PFSK-1 (cell line): ENCODE measurements around the gene SMLR1.

Experiments used
- POLR2AphosphoS5 ChIP-seq: IDR thresholded peaks from 2 replicates; pipeline ENCODE4 v1.6.1; 2012; ENCODE audit warnings: low read depth, mild to moderate bottlenecking, control low read depth, low read length, moderate library complexity
- SIN3A ChIP-seq: IDR thresholded peaks from 2 replicates; pipeline ENCODE4 v1.6.1; 2012; ENCODE audit warnings: mild to moderate bottlenecking, low read length, moderate library complexity, borderline replicate concordance; ENCODE audit not compliant: insufficient read depth
- TAF1 ChIP-seq: IDR thresholded peaks from 2 replicates; pipeline ENCODE4 v1.6.1; 2012; ENCODE audit warnings: low read length, control low read depth, borderline replicate concordance; ENCODE audit not compliant: insufficient read depth

DNA sequence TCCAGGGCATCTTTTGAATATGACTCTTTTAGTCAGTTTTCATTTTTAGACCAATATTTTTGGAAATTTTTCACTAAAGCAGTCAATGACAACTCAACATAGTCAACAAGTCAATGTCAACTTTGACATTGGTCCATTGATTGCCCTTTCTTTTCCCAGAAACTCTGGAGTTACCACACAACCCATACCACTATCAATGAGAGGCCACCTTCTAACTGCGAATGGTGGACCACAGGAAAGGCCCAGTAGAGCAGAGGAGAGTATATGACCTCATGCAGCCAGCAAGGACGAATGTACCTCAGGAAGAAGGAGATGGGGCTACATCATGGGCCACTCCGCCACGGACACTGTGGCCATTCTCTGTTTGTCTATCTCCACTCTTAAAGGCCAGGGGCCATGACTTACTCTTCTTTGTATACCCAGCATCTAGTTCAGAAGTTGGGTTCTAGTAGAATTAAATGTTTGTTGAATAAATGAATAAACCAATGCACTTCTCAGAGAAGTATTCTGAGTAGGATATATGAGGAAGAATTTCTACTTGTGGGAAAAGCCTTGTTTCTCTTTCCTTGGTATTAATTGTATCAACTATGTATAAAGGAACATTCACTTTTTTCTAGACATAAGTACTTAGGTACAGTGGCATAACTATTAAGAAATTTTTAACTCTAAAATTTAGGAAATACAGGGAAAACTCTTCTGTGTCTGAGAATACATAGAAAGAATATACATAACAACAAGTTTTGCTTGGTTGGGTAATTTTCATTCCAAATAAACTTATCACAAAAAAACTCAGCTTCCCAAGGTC lies 562 bp upstream of the SMLR1 start:
- TF ChIP-seq POLR2AphosphoS5, result no peak
- TF ChIP-seq TAF1, result no peak
- no peak for TF ChIP-seq SIN3A
